Loucy (cell line): Measurements from ENCODE around the gene RELT.

ENCODE experiments used
- CTCF ChIP-seq: fragments of 200-600 bp; sonication (generic); conservative IDR thresholded peaks from 2 replicates; pipeline ENCODE4 v1.5.1; 2014; ENCODE audit warnings: mild to moderate bottlenecking, antibody characterized with exemption, low read length
- EZH2phosphoT487 ChIP-seq: fragments of 200-600 bp; IDR thresholded peaks from 2 replicates; pipeline ENCODE4 v1.6.1; 2018; ENCODE audit warnings: antibody characterized with exemption, mild to moderate bottlenecking, moderate library complexity, borderline replicate concordance

- TF ChIP-seq CTCF: no peak
- no peak for TF ChIP-seq EZH2phosphoT487
Observed at GRCh38 chr11:73347067-73347466, 29.1 kb upstream of the RELT start.
